Left renal pelvis (tissue), 4 donors: ENCODE data around the gene SLC38A6. TPM values are rescaled to one million over a fixed set of nuclear protein-coding genes. Genes with fewer than 3 reads are reported as not detected.

ENCODE experiments used
- DNase-seq, 4 donors: peaks; one replicate each; pipeline ENCODE4 v3.0.0-alpha.2; 2013; ENCODE audit warnings: low read depth in 4 of 4, low spot score in 3 of 4
- polyA plus RNA-seq, 4 donors: library from polyadenylated mRNA; unstranded; fragments of 120-200 nt; gene quantifications; one replicate each; pipeline ENCODE4 v1.2.1, GENCODE V29; 2013; ENCODE audit not compliant: insufficient read length in 4 of 4

SLC38A6 gene
- 10 to 100 TPM; 18.4 to 26.8 (median 21.2) TPM for polyA plus RNA-seq

- DNase-seq = peak; percentile 86 to 90 (median 88)
These were observed at the start of gene SLC38A6, which contains the start of gene TRMT5 for GRCh38 chr14:60980811-60981632. SLC38A6 (plus strand) TSS chr14:60981245; CDS start chr14:60981278, 33 bp downstream. TRMT5 (minus strand) TSS chr14:60981079; CDS start chr14:60980973, 106 bp downstream.

GRCh38 chr14:60933920-60934655, 47.0 kb upstream of the SLC38A6 start:
- DNase-seq = no peak

GRCh38 chr14:60935319-60935718, 45.7 kb upstream of the SLC38A6 start:
- no peak for DNase-seq

GRCh38 chr14:60943637-60944032, 37.4 kb upstream of the SLC38A6 start:
- no peak for DNase-seq

- no peak for DNase-seq
These were observed 36.8 kb upstream of the SLC38A6 start for GRCh38 chr14:60944204-60944603.

GRCh38 chr14:60945984-60946383, 35.1 kb upstream of the SLC38A6 start:
- no peak for DNase-seq

- no peak for DNase-seq
These were observed 34.3 kb upstream of the SLC38A6 start for GRCh38 chr14:60946773-60947172.

GRCh38 chr14:60951776-60952435, 29.1 kb upstream of the SLC38A6 start:
- no peak for DNase-seq

- no peak for DNase-seq
These were observed 24.8 kb upstream of the SLC38A6 start for GRCh38 chr14:60956202-60956601.

GRCh38 chr14:60956632-60957031, 24.4 kb upstream of the SLC38A6 start:
- no peak for DNase-seq

- no peak for DNase-seq
These were observed 22.9 kb upstream of the SLC38A6 start for GRCh38 chr14:60958146-60958545.

GRCh38 chr14:60963761-60964160, 17.3 kb upstream of the SLC38A6 start:
- DNase-seq = no peak

GRCh38 chr14:60964904-60965303, 16.1 kb upstream of the SLC38A6 start:
- DNase-seq = no peak

GRCh38 chr14:60965402-60965801, 15.6 kb upstream of the SLC38A6 start:
- DNase-seq = no peak

GRCh38 chr14:60968099-60968498, 12.9 kb upstream of the SLC38A6 start:
- no peak for DNase-seq

GRCh38 chr14:60968671-60969070, 12.4 kb upstream of the SLC38A6 start:
- no peak for DNase-seq

- DNase-seq = no peak
These were observed 10.9 kb upstream of the SLC38A6 start for GRCh38 chr14:60970146-60970545.

GRCh38 chr14:60971271-60971670, 9.8 kb upstream of the SLC38A6 start:
- DNase-seq = no peak

GRCh38 chr14:60972295-60972694, 8.8 kb upstream of the SLC38A6 start:
- no peak for DNase-seq

GRCh38 chr14:60973070-60973469, 8.0 kb upstream of the SLC38A6 start:
- no peak for DNase-seq

- no peak for DNase-seq
These were observed 6.9 kb upstream of the SLC38A6 start for GRCh38 chr14:60974090-60974651.
